Activated CD4-positive, alpha-beta memory T cell treated with anti-CD3 and anti-CD28 coated beads, Interleukin-2, amount 10 ng/mL, durations not matched to agents 7 days and 5 days (primary cell): ENCODE measurements around the gene WDR35. TPM values are rescaled to one million over a fixed set of nuclear protein-coding genes. Genes with fewer than 3 reads are reported as not detected.
A peak's percentile ranks its signal among the peaks of the same experiment; 100 is the strongest.
"Not testable (repeated sequence)": the region's sequence is repeated elsewhere in the genome, so short reads cannot be mapped to it uniquely, and the experiment has no call there.

ENCODE experiments used
- CTCF ChIA-PET: fragments of 350-600 bp; sonication (Branson Sonifier 250); formaldehyde crosslinking; loops from one replicate; lab custom pipeline; 2021; ENCODE audit warnings: antibody characterized with exemption, inconsistent platforms; lab: Charles Lee
- POLR2A ChIA-PET: fragments of 350-600 bp; sonication (Branson Sonifier 250); formaldehyde crosslinking; loops from one replicate; lab custom pipeline; 2021; ENCODE audit warnings: antibody characterized with exemption; lab: Charles Lee
- DNase-seq: peaks from one replicate; pipeline ENCODE4 v3.0.0-alpha.2; 2020
- H3K27ac Mint-ChIP-seq: one replicate; pipeline ENCODE4 v1.8.0; 2021; ENCODE audit warnings: mild to moderate bottlenecking, mixed read lengths
- H3K27me3 Mint-ChIP-seq: one replicate; pipeline ENCODE4 v1.8.0; 2021; ENCODE audit warnings: mixed read lengths
- H3K36me3 Mint-ChIP-seq: one replicate; pipeline ENCODE4 v1.8.0; 2021; ENCODE audit warnings: low read depth, mixed read lengths
- H3K4me1 Mint-ChIP-seq: one replicate; pipeline ENCODE4 v1.8.0; 2021; ENCODE audit warnings: mixed read lengths
- H3K4me3 Mint-ChIP-seq: one replicate; pipeline ENCODE4 v1.8.0; 2021; ENCODE audit warnings: mild to moderate bottlenecking, mixed read lengths
- H3K9me3 Mint-ChIP-seq: one replicate; pipeline ENCODE4 v1.8.0; 2021; ENCODE audit warnings: mixed read lengths
- total RNA-seq, 2 experiments: library from RNA; stranded (reverse); gene quantifications; one replicate each; pipeline ENCODE4 v1.2.3, GENCODE V29; 2021

Gene WDR35
- total RNA-seq, 2 experiments from 2014 or later: 4.5 to 4.7 TPM

GRCh38 chr2:19955544-19956422, 34.1 kb downstream of the WDR35 start:
- H3K4me3 Mint-ChIP-seq: no peak overlapping the region
- H3K27me3 Mint-ChIP-seq: no peaks in the 10 kb centered on the region
- ChIA-PET CTCF (interaction anchor here (0.6 to 1.7 kb wide), 17 partner anchors 9 to 269 kb away, joined by 3 to 15 read pairs (median 3); partner anchors contain the start of gene SDC1), POLR2A (no interaction called here)
- no peaks in the 10 kb centered on the region for H3K9me3 Mint-ChIP-seq
- no peaks in the 10 kb centered on the region for H3K4me1 Mint-ChIP-seq
- H3K36me3 Mint-ChIP-seq: no peaks in the 10 kb centered on the region
- DNase-seq: peak; percentile 56
- H3K27ac Mint-ChIP-seq: no peak overlapping the region

DNA sequence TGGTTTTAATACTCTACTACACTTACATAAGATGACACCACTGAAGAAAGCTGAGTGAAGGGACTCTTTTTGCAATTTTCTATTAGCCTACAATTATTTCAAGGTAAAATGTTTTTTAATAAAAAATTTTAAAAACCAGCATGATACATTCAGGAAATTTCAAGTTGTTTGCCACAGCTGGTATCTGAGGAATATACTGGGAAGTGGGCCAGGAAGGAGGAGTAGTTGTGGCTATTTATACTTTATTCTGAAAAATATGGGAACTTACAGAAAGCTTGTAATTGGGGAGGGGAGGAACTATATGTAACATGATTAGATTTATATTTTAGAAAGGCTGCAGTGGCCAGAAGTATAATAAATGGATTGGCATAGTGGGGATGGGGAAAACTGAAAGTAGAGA, 40.8 kb downstream of the WDR35 start:
- CTCF ChIA-PET: no interaction called here
- POLR2A ChIA-PET: no interaction called here
- H3K36me3 Mint-ChIP-seq: no peaks in the 10 kb centered on the region

DNA sequence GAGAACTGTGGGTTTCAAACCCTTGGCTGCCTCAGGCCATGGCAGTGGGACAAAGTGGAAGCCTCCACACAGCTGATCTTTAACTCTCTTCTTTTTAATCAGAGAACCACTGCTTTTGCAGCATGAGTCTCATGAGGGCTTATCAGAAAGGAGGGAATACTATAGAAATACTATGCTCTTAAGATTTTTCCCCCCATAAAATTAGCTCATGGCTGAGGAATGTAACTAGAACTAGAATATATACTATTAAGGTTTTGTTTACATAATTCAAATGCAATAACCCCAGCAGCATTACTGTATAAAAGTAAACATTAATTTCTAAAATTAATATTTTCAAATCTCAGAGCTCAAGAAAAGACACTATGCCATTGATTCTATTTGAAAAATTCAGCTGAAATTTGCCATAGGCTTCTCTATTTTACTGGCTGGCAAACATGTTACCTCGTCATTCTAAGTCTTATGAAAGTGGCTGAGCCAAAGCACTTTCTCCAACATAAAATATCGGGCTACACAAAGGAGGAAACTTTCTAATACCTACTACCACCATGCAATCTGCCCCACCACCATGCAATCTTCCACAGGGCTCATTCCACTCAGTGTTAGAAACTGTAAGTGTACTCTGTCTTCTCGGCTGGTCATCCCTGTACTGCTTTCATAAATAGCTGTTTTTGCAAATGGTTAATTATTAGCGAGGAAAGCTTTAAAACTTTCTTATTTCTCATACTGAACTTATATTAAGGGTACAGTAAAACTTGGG, 42.5 kb downstream of the WDR35 start:
- H3K4me1 Mint-ChIP-seq: no peaks in the 10 kb centered on the region
- no peaks in the 10 kb centered on the region for H3K27me3 Mint-ChIP-seq
- no peak for DNase-seq
- POLR2A ChIA-PET: no interaction called here
- no peak overlapping the region for H3K4me3 Mint-ChIP-seq
- CTCF ChIA-PET: interaction anchor here (0.6 to 1.4 kb wide), 2 partner anchors 9 to 40 kb away, joined by 3 to 4 read pairs; no protein-coding TSS in a partner anchor
- H3K36me3 Mint-ChIP-seq: no peaks in the 10 kb centered on the region
- H3K9me3 Mint-ChIP-seq: no peaks in the 10 kb centered on the region
- H3K27ac Mint-ChIP-seq: no peak overlapping the region

More for the DNA sequence above, 40.8 kb downstream of the WDR35 start:
- Mint-ChIP-seq H3K27me3 (no peaks in the 10 kb centered on the region), H3K4me1 (no peaks in the 10 kb centered on the region), H3K27ac (no peak overlapping the region), H3K9me3 (no peaks in the 10 kb centered on the region), H3K4me3 (no peak overlapping the region)
- no peak for DNase-seq

- CTCF ChIA-PET: no interaction called here
- Mint-ChIP-seq H3K36me3 (no peaks in the 10 kb centered on the region), H3K27ac (no peak overlapping the region), H3K4me1 (no peaks in the 10 kb centered on the region), H3K27me3 (no peaks in the 10 kb centered on the region), H3K9me3 (no peaks in the 10 kb centered on the region), H3K4me3 (no peak overlapping the region)
- POLR2A ChIA-PET: no interaction called here
- DNase-seq: no peak
Observed at GRCh38 chr2:19944205-19944845, 45.6 kb downstream of the WDR35 start.

- Mint-ChIP-seq H3K27me3 (no peaks in the 10 kb centered on the region), H3K4me1 (no peaks in the 10 kb centered on the region), H3K36me3 (peaks cover 4% of the 10 kb centered on the region), H3K9me3 (no peaks in the 10 kb centered on the region), H3K4me3 (no peak overlapping the region), H3K27ac (no peak overlapping the region)
- no peak for DNase-seq
- POLR2A ChIA-PET: interaction anchor here (1.3 kb wide), 1 partner anchor 42 kb away, joined by 3 read pairs; no protein-coding TSS in a partner anchor
- CTCF ChIA-PET: interaction anchor here (1.2 kb wide), 1 partner anchor 12 kb away, joined by 3 read pairs; no protein-coding TSS in a partner anchor
Observed at GRCh38 chr2:19943189-19943588, 46.7 kb downstream of the WDR35 start.

- Mint-ChIP-seq H3K27me3 (no peaks in the 10 kb centered on the region), H3K36me3 (peaks cover 4% of the 10 kb centered on the region), H3K27ac (no peak overlapping the region)
Observed at GRCh38 chr2:19942199-19942598, 47.7 kb downstream of the WDR35 start.

GRCh38 chr2:19937004-19937403, 52.9 kb downstream of the WDR35 start:
- CTCF ChIA-PET: no interaction called here
- Mint-ChIP-seq H3K36me3 (peaks cover 9% of the 10 kb centered on the region), H3K27me3 (no peaks in the 10 kb centered on the region), H3K9me3 (no peaks in the 10 kb centered on the region), H3K27ac (no peak overlapping the region), H3K4me3 (no peak overlapping the region), H3K4me1 (no peaks in the 10 kb centered on the region)
- POLR2A ChIA-PET: no interaction called here
- no peak for DNase-seq

More at GRCh38 chr2:19942199-19942598, 47.7 kb downstream of the WDR35 start:
- no peak for DNase-seq
- no peaks in the 10 kb centered on the region for H3K9me3 Mint-ChIP-seq
- ChIA-PET CTCF (no interaction called here), POLR2A (interaction anchor here (1.3 kb wide), 1 partner anchor 41 kb away, joined by 3 read pairs; no protein-coding TSS in a partner anchor)
- H3K4me3 Mint-ChIP-seq: no peak overlapping the region
- H3K4me1 Mint-ChIP-seq: no peaks in the 10 kb centered on the region

DNA sequence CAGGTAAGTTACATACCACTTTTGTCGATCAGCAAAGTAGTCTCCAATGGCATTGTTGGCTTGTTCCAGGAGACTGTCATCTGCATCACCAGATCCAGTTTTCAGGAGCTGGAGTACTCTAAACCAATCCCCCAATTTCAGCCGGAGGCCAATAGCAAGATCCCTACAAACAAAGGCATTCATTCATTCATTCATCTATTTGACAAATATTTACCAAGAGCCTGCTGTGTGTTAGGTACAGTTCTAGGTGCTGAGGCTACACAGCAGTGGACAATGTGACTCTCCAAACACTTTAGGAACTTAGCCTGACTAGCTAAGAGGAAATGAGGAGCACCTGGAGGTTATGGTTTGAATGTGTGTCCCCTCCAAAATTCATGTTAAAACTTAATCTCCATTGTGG, 53.7 kb downstream of the WDR35 start:
- DNase-seq: no peak
- Mint-ChIP-seq H3K27me3 (no peaks in the 10 kb centered on the region), H3K9me3 (no peaks in the 10 kb centered on the region), H3K4me3 (no peak overlapping the region), H3K4me1 (no peaks in the 10 kb centered on the region), H3K36me3 (peaks cover 9% of the 10 kb centered on the region), H3K27ac (no peak overlapping the region)
- ChIA-PET POLR2A (no interaction called here), CTCF (interaction anchor here (0.5 kb wide), 1 partner anchor 112 kb away, joined by 3 read pairs; no protein-coding TSS in a partner anchor)

DNA sequence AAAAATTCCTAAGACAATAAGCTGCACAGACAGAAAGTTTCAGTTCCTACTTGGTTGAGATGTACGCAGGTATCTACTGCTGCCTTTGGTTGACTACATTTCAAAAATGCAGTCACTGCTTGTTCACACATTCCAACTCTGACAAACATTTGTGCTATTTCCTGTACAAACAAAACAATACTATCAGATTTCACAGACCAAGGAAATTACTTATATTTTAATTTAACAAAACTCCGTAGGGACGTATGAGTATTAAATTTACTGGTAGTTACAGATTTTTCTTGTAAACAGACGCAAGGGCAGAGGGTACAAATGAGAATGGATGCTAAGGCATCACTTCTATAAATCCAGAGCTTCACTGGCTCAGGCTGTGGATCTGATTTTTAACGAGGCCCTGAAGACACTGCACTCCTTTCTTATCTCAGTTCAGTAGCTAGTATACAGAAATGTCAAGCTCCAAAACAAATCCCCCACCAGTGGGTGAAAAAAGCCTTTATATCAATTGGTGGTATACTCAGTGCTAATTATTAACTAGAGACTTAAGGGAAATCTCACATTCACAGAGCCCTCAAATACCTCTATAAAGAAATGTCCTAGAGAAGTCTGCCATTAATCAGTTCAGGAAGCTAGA, 56.4 kb downstream of the WDR35 start:
- no peaks in the 10 kb centered on the region for H3K27me3 Mint-ChIP-seq
- CTCF ChIA-PET: interaction anchor here (1.0 kb wide), 1 partner anchor 22 kb away, joined by 4 read pairs; no protein-coding TSS in a partner anchor

GRCh38 chr2:19932928-19933327, 57.0 kb downstream of the WDR35 start:
- Mint-ChIP-seq H3K27ac (no peak overlapping the region), H3K27me3 (no peaks in the 10 kb centered on the region), H3K4me3 (no peak overlapping the region), H3K36me3 (peaks cover 14% of the 10 kb centered on the region), H3K9me3 (peaks cover 9% of the 10 kb centered on the region), H3K4me1 (no peaks in the 10 kb centered on the region)
- DNase-seq: no peak
- POLR2A ChIA-PET: interaction anchor here (0.9 kb wide), 1 partner anchor 33 kb away, joined by 3 read pairs; no protein-coding TSS in a partner anchor
- CTCF ChIA-PET: interaction anchor here (0.6 kb wide), 1 partner anchor 30 kb away, joined by 3 read pairs; no protein-coding TSS in a partner anchor

More for the DNA sequence above, 56.4 kb downstream of the WDR35 start:
- Mint-ChIP-seq H3K36me3 (peaks cover 11% of the 10 kb centered on the region), H3K4me1 (no peaks in the 10 kb centered on the region), H3K4me3 (no peak overlapping the region), H3K9me3 (peaks cover 5% of the 10 kb centered on the region), H3K27ac (no peak overlapping the region)
- no peak for DNase-seq
- POLR2A ChIA-PET: interaction anchor here (0.9 kb wide), 1 partner anchor 34 kb away, joined by 3 read pairs; no protein-coding TSS in a partner anchor

GRCh38 chr2:19929226-19929625, 60.7 kb downstream of the WDR35 start:
- H3K27me3 Mint-ChIP-seq: no peaks in the 10 kb centered on the region

GRCh38 chr2:19927816-19928215, 62.1 kb downstream of the WDR35 start:
- H3K27ac Mint-ChIP-seq, H3K4me3 Mint-ChIP-seq, H3K4me1 Mint-ChIP-seq, H3K27me3 Mint-ChIP-seq, DNase-seq, CTCF ChIA-PET, POLR2A ChIA-PET: not testable (repeated sequence)
- Mint-ChIP-seq H3K9me3 (peaks cover 26% of the 10 kb centered on the region), H3K36me3 (peaks cover 35% of the 10 kb centered on the region)

More at GRCh38 chr2:19929226-19929625, 60.7 kb downstream of the WDR35 start:
- Mint-ChIP-seq H3K27ac (no peak overlapping the region), H3K9me3 (peaks cover 26% of the 10 kb centered on the region), H3K4me1 (no peaks in the 10 kb centered on the region), H3K36me3 (peaks cover 32% of the 10 kb centered on the region), H3K4me3 (no peak overlapping the region)
- no peak for DNase-seq
- CTCF ChIA-PET: no interaction called here
- POLR2A ChIA-PET: no interaction called here
